ENCODE measurements around the gene TUT4.

- TF ChIP-seq, protein P1, sequence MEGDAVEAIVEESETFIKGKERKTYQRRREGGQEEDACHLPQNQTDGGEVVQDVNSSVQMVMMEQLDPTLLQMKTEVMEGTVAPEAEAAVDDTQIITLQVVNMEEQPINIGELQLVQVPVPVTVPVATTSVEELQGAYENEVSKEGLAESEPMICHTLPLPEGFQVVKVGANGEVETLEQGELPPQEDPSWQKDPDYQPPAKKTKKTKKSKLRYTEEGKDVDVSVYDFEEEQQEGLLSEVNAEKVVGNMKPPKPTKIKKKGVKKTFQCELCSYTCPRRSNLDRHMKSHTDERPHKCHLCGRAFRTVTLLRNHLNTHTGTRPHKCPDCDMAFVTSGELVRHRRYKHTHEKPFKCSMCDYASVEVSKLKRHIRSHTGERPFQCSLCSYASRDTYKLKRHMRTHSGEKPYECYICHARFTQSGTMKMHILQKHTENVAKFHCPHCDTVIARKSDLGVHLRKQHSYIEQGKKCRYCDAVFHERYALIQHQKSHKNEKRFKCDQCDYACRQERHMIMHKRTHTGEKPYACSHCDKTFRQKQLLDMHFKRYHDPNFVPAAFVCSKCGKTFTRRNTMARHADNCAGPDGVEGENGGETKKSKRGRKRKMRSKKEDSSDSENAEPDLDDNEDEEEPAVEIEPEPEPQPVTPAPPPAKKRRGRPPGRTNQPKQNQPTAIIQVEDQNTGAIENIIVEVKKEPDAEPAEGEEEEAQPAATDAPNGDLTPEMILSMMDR (IDR thresholded peaks at IDR 0.05; ENCODE audit: low read length): no peak
- TF ChIP-seq EZH2phosphoT487 (IDR thresholded peaks at IDR 0.05; ENCODE audit: low read length): no peak
Measured at GRCh38 chr1:52427152-52427551, 125.7 kb downstream of the TUT4 start.
